NCI-H1417 (cell line): ENCODE results near the gene HLCS.

Source experiments
- DNase-seq, 3 experiments: peaks; one replicate each; lab custom pipeline; 2025; lab: John Stamatoyannopoulos, UW

The HLCS gene

DNA sequence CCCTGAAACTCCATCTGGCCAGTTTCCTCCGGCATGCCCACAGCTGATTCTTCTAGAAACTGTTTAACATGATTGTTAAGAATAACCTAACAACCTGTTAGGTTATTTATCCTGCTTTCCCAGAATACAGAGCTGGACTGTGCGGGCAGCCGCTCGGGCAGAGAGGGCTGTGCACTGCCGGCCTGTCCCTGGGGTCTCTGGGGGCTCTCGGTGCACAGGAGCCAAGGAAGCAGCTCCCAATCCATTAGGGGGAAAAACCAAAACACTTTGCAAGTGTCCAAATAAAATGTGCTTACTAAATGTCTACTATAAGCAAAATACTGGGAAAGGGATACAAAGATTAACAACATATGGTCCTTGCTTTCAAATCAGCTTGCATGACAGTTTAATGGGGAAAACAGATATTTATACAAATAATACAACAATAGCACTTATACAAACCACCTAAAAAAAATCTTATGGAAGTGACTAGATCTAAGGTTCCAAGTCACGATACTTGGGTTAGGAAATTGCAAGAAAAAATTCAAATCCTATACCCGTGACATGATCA lies 50.7 kb downstream of the HLCS start:
- DNase-seq = no peak

DNA sequence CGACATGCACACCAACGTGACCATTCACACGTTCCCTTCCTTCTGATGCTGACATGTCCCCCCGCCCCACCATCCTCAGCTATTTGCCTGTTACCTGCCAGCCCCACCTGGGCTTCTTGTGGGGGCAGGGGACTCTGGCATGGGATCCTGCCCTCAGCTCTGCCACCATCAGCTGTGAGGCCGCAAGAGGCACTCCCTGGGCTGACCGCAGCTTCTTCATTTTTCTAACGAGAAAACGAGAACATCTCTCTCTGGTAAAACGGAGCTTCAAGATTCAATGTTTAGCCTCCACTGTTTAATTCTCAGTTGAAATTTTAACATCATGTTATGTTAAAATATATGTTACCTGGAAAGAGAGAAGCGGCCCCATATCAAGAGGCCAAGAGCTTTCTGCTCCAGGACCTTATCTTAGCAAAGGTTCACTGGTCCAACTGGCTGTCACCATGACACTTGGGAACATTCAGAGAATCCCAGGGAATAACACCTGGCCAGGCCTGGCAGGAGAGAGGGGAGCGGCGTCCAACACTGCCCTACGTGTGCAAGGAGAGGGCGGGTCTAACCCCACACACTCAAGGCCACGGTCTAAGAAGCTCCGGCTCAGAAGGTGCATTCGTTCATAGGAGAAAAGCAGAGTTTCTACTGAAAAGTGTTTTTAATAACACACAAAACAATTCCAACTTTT lies 51.3 kb downstream of the HLCS start:
- no peak for DNase-seq

DNA sequence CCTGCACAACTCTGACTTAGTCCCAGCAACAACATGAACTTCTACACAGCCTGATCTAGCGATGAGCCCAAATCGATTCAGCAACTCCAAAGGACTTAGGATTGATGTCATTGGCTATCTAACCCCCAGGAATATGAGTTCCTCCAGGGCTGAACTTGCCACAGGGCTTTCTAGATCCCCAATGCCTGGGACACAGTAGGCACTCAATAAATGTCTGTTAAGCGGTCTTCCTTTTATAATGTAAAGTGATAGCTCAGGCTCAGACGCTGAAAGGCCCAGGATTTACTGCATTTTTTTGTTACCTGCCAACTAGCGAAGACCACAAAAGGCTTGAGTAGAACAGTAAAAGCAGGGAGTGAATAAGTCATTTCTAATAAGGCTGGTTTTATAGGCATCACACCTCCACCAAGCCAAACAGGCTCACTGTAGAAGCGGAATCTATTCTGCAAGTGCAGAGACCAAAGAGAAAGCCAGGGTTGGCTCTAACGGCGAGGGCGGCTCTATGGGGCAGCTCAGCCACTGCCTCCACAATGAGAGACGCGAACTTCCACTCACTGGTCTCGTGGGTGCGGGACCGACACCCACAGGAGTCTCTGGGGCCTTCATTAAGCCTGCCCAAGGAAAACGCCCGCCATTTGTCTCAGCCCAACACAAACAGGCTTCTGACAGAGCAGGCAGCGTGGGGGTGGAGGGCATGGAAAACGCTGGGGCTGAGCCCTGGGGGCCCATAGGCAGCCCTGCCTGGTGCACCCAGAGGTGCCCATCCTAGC lies 52.0 kb downstream of the HLCS start:
- DNase-seq = no peak

DNA sequence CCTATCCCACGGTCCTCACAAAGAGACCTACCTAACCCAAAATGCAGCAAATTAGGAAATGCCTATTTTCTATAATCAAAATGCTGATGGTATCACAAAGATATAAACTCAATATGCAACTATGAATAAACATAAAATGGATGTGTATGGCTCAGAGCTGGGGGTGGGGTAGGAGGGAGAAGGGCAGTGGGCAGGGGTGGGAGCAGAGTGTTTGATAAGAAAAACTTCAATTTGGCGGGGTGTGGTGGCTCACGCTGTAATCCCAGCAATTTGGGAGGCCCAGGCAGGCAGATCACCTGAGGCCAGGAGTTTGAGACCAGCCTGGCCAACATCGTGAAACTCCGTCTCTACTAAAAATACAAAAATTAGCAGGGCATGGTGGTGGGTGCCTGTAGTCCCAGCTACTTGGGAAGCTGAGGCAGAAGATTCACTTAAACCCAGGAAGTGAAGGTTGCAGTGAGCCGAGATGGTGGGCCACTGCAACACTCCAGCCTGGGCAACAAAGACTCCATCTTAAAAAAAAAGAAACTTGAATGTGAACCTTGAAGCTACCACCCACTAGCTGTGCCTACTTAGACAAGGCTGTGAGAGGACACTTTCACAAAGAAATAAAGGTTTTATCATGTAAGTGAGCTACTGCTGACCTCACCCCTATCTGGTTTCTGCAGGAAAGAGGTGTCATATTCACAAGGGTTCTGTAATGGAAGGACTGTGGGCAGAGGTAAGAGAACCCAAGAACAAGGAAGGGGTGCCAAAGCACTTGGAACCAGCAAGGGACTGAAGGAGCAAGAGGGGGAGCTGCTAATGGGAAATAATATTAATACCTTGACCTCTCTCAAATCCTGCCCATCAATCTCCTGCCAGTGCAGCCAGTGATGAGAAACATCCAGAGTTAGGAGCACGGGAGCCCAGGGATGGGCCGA lies 53.0 kb downstream of the HLCS start:
- no peak for DNase-seq

DNA sequence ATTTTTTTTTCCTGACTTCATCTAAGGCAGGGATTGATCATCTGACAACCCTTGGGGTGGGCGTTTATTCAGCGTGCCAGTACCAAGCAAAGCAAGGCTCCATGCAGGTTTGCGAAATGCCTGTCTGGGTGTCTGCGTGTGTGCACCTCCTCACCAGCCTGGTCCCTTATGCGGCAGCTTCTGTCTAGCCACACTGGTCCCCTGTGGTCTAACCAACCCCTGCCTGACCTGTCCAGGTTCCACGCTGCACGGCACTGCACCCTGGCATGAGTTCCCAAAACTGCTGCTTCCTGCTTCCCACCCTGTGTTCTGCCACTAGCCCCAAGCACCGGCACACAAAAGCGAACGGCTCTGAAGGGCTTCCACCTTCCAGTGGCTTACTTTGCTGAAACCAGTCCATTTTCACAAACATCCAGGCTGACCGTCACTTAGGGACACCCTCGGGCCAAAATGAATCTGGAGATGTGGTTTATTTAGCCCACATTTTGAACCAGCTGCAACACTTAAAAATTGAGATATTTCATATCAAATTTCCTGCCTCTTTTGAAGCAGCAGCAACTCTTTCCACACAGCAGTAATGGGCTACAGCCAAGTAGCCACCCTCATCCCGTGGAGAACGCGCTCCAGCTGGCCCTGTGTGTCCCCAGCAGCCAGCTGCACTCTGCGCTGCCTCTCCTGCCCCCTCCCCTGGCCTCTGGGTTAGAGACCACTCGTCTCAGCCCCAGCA lies 55.7 kb downstream of the HLCS start:
- no peak for DNase-seq

DNA sequence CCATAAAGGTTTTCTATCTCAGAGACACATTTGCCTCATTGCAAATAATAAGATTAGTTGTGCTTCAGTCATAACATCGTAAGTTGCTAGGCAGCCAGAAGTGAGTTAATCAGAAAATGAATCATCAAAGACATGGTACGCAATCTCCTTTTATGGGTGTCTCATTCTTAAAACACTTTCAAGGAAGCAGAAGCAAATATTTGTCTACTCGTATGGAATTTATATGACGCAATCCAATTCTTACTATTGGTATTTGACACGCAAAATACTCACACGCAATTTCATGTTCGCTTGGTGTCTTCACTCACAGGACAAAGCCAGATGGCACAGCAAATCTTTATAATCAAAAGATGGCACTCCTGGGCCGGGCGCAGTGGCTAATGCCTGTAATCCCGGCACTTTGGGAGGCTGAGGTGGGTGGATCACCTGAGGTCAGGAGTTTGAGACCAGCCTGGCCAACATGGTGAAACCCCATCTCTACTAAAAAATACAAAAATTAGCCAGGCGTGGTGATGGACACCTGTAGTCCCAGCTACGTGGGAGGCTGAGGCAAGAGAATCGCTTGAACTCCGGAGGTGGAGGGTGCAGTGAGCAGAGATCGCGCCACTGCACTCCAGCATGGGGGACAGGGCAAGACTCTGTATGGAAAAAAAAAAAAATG lies 56.4 kb downstream of the HLCS start:
- DNase-seq = no peak

DNA sequence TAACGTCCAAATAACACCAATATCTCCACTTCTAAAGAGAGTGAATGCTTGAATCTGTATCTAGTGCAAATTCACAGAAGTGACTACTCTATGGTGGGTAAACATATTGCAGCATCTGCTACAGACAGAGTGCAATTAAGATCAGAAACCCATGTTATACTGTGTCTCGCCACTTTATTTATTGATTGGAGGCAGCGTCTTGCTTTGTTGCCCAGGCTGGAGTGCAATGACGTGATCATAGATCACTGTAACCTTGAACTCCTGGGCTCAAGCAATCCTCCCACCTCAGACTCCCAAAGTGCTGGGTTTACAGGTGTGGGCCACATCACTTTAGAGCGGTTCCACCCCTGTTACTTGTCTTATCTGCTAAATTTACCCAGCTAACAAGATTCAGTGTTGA lies 57.0 kb downstream of the HLCS start:
- no peak for DNase-seq

DNA sequence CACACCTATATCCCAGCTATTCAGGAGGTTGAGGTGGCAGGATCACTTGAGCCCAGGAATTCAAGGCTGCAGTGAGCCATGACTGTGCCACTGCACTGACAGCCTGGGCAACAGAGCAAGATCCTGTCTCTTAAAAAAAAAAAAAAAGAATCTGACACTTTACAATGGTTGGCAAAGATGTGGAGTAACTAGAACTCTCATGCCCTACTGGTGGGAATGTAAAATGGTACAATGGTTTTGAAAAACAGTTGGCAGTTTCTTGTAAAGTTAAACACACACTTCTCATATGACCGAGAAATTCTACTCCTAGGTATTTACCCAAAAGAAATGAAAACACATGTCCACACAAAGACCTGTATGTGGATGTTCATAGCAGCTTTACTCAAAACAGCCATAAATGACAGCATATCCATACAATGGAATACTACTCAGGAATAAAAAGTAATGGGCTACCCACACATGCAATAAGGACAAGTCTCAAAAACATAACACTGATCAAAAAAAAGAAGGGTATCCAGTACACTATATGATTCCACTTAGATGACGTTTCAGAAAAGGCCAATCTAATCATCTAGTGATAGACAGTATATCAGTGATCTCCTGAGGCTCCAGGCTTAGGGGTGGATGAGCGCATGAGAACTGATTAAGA lies 58.1 kb downstream of the HLCS start:
- DNase-seq = no peak

DNA sequence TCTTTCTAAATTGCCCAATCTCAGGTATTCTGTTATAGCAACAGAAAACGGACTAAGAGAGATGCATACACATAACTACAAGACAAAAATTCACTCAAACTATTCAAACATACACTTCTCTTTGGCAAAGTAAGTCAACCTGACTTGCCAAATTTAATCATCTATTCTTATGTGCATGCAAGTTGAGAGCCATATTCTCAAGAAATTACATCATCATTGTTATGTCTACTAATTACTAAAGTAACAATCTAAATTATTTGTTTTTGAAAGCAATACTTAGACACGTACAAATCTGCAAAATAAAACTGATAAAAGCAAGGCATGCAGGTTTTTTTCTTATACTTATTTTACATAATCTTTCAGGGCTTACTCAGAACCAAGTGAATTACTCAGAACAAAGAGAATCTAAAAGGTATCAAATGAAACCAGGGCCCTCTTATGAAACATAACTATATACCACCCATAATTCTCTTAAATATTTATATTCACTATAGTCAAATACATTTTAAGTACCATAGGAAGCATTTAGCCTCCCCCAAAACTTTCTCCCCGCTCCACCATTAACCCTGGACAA lies 62.3 kb downstream of the HLCS start:
- no peak for DNase-seq

DNA sequence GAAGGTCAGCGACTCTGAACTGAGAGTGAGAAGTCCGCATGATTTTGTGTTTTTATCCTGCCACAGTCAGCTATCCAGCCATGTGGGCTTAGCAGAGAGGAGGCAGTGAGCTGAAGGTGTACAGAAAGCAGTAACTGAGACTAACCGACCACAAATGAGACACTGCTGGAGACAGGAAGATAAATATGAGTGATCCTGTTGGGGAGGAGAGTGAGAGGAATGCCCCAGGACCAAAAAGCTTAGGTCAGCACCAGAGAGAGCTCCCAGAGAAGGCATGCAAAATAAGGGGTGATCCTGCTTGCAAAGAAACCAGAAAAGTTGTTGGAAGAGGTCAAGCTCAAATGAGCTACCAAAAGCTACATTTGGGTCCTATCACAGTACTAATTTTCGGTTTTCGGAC lies 63.7 kb downstream of the HLCS start:
- no peak for DNase-seq

DNA sequence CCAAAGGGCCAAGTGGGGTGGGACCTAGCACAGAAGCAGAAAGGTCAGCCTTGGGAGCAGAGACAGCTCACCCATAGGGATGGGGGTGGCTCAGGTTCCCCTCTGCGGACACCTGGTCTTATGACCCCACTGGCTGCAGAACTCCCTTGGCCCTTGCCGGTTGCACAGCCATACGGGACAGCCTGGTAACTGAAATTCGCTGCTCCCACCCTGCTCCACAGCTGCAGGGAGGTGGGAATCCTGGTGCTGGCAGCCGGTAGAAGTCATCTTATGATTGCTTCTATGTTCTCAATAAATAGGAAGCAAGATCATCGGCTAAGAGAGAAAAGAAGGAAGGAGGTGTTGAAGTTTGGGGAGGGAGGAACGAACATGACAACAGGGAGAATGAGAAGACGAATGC lies 64.1 kb downstream of the HLCS start:
- no peak for DNase-seq

DNA sequence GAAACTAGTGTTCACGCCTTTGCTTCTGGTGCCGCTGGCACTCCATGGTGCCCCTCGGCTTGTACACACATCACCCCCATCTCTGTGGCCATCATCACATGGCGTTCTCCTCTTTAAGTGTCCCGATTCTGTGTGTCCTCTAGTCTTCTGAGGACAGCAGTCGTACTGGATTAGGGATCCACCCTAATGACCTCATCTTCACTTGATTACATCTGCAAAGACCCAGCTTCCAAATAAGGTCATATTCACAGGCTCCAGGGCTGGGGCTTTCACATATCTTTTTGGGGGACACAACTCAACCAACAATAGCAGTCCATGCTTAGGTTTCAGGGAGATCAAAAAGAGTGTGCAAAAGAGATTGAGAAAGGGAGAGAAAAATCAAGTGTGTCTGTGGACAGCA lies 64.9 kb downstream of the HLCS start:
- no peak for DNase-seq

DNA sequence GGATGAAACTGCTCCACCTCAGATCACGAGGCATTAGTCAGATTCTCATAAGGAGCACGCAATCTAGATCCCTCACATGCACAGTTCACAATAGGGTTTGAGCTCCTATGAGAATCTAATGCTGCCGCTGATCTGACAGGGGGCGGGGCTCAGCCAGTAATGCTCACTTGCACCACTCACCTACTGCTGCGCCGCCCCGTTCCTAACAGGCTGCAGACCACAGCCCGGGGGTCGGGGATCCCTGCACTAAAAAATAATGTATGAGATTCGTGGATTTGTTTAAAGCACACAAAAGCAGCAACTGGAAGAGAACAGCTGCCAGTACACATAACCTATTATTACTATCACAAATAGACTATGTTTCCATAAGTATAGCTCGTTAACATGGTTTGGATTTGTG lies 72.9 kb downstream of the HLCS start:
- DNase-seq = peak in 1 of 3 experiments; percentile 13

DNA sequence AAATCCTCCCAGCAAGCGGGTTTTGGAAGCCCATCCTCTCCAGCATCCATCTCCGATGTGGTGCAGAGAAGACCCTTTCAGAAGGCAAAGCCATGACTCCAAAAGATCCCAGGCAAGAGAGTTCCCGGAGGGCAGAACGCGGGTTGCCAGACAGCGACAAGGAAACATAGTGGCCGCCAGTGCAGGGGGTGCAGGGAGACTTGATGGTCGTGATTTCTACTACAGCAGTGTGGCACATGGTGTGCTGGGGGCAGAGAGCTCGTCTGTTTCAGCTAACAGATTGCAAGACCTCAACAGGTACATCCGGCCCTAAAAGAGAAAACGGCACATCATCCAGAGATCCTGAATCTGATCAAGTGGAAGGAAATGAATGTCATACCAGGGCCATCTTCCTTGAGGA lies 74.3 kb downstream of the HLCS start:
- DNase-seq = no peak

DNA sequence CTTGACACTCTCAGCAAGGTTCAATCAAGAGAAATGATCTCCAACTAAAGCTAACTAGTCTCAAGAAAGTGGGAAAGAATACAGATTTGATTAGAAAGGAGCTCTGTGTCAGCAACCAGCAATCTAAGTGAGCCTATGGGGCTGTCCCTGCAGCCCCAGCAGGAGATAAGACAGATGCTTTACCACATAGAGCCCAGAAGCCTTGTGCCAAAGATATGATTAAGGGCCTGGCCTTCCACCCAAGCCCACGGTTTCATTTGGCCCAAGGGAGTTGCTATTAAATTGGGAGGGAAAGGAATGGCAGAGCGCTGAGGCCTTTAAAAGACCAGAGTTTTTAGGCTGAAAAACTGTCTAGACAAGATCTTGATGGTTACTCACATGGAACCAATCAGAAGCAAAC lies 74.8 kb downstream of the HLCS start:
- DNase-seq = no peak

DNA sequence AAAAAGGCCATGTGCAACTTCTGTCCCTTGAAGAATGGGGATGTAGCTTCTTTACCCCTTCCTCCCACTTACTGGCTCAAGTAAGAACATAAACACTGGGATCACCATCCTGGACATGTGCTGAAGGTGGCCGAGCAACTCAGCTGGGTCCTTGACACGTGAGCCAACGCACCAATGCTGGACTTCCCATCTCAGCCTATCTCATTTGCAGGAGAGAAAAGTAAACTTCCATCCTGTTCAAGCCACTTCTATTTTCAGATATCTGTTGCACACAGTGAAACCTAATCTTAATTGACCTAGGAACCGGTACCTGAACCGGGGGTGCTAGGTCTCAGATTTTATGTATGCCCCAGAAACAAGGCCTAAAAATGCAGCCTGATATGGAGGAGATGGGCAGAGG lies 75.3 kb downstream of the HLCS start:
- no peak for DNase-seq

DNA sequence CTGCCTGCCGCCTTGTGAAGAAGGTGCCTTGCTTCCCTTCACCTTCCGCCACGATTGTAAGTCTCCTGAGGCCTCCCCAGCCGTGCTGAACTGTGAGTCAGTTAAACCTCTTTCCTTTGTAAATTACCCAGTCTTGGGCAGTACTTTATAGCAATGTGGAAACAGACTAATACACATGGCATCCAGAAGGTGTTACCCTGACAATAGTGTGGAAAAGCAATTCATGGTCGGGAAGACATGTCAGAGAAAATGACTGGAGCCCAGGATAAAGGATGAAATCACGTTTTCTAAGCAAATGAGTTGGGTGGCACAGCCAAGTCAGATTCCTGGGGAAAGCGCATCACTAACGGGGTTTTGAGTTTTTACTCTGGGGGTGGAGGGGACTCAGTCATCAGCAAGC lies 76.4 kb downstream of the HLCS start:
- DNase-seq = no peak

DNA sequence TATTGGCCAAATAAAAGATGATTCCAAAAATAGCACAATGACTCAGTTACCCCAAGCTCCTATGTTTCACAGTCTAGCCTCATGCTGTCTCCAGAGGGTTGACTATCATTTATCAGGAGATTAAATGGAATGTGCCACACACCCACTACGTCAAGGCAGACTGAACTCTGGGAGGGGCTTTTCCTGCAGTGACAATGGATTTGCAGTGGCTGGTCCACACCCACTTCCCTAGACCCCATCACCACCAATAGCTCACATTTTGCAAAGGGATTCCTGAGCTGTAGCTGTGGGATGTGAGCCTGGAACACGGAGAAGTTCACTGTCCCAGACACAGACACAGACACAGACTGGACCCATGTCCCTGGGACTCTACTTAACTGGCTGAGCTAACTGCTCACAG lies 77.1 kb downstream of the HLCS start:
- DNase-seq = no peak

DNA sequence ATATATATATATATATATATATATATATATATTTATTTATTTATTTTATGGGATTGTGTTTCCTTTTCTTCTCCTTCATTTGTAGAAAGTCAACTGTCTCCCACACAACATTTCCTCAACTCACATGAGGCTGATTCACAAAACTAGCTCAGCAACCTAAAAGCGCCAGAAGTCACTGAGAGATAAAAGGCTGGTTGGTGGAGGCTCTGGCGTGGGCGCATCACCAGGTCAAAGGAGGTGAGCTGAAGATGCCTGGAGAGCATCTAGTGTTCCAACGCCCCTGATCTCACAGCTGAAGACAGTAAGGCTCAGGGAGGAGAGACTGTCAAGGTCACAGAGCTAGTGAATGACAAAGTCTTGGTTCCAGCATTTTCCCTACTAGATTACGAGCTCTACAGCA lies 78.0 kb downstream of the HLCS start:
- DNase-seq = peak in 1 of 3 experiments; percentile 38

DNA sequence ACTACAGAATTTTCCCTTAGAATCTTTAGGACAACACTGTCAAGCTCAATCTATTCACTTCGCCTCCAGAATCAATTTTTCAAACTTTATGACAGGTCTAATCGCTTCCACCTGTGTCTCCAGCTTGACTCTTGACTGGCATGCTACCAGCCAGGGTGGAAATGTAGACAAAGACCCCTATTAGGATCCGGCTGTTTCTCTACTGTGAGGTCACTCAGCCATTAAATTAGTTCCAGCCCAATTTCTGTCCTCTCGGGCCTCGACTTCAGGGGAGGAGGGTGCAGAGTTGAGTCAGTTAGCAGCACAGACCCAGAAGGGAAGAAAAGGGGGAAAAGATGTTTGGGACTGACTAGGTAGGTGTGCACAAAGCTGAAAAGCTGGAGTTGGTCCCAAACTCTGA lies 78.5 kb downstream of the HLCS start:
- peak in 2 of 3 experiments; percentile 68 to 95 for DNase-seq
